Body of pancreas (tissue), 4 donors: ENCODE measurements around the gene TBL1X.

Source experiments
- CTCF ChIP-seq, 7 experiments: fragments of 450-650 bp in 4 of 7; fragments of 200-600 bp in 3 of 7; sonication (generic) in 3 of 7; IDR thresholded peaks; one replicate each; pipeline ENCODE4 v1.5.1; 2016 to 2019; ENCODE audit warnings: antibody characterized with exemption in 7 of 7
- POLR2A ChIP-seq, 3 donors: fragments of 450-650 bp; IDR thresholded peaks; one replicate each; pipeline ENCODE4 v1.6.1; 2016; ENCODE audit warnings: antibody characterized with exemption in 3 of 3, mild to moderate bottlenecking in 2 of 3

GRCh38 chrX:9526965-9527364 is 62.1 kb downstream of the TBL1X start:
- TF ChIP-seq CTCF (IDR thresholded peaks at IDR 0.05) (no peak), POLR2A (IDR thresholded peaks at IDR 0.05) (no peak)
